CMK (cell line): Measurements from ENCODE around the gene DPP6.

Experiments used
- DNase-seq: peaks from one replicate; pipeline ENCODE4 v3.0.0-alpha.2; 2010; ENCODE audit warnings: low read depth

The DPP6 gene

GRCh38 chr7:154598396-154598795 is 546.2 kb downstream of the DPP6 start:
- DNase-seq, result no peak

GRCh38 chr7:154598864-154599263 is 546.7 kb downstream of the DPP6 start:
- DNase-seq, result no peak

GRCh38 chr7:154610903-154611302 is 558.7 kb downstream of the DPP6 start:
- no peak for DNase-seq

GRCh38 chr7:154613811-154614210 is 561.6 kb downstream of the DPP6 start:
- DNase-seq, result no peak

- no peak for DNase-seq
These were observed 568.0 kb downstream of the DPP6 start for GRCh38 chr7:154620141-154620755.

- DNase-seq, result no peak
These were observed 571.2 kb downstream of the DPP6 start for GRCh38 chr7:154623399-154623798.

- DNase-seq, result no peak
These were observed 575.6 kb downstream of the DPP6 start for GRCh38 chr7:154627646-154628290.

- no peak for DNase-seq
These were observed 576.4 kb downstream of the DPP6 start for GRCh38 chr7:154628556-154628955.

- no peak for DNase-seq
These were observed 579.0 kb downstream of the DPP6 start for GRCh38 chr7:154631162-154631561.

GRCh38 chr7:154633641-154634040 is 581.4 kb downstream of the DPP6 start:
- DNase-seq, result no peak

GRCh38 chr7:154638286-154638685 is 586.1 kb downstream of the DPP6 start:
- DNase-seq, result no peak

GRCh38 chr7:154640266-154640865 is 588.2 kb downstream of the DPP6 start:
- DNase-seq, result no peak

- DNase-seq, result no peak
These were observed 588.7 kb downstream of the DPP6 start for GRCh38 chr7:154640917-154641316.

- no peak for DNase-seq
These were observed 592.2 kb downstream of the DPP6 start for GRCh38 chr7:154644366-154644765.

GRCh38 chr7:154646126-154647013 is 594.2 kb downstream of the DPP6 start:
- DNase-seq, result no peak

- DNase-seq, result no peak
These were observed 595.4 kb downstream of the DPP6 start for GRCh38 chr7:154647625-154648024.

- DNase-seq, result no peak
These were observed 596.8 kb downstream of the DPP6 start for GRCh38 chr7:154649015-154649414.

- no peak for DNase-seq
These were observed 597.2 kb downstream of the DPP6 start for GRCh38 chr7:154649434-154649833.

- DNase-seq, result peak; percentile 66
These were observed 598.1 kb downstream of the DPP6 start for GRCh38 chr7:154650275-154650674.

GRCh38 chr7:154651501-154651900 is 599.3 kb downstream of the DPP6 start:
- no peak for DNase-seq

GRCh38 chr7:154652564-154652963 is 600.4 kb downstream of the DPP6 start:
- no peak for DNase-seq

- DNase-seq, result no peak
These were observed 601.1 kb downstream of the DPP6 start for GRCh38 chr7:154653281-154653680.

- no peak for DNase-seq
These were observed 604.4 kb downstream of the DPP6 start for GRCh38 chr7:154656618-154657017.
